Activated CD4-positive, alpha-beta T cell treated with anti-CD3 and anti-CD28 coated beads for 1 hour (primary cell): Measurements from ENCODE around the gene ANKS3.

ENCODE experiments used
- DNase-seq: peaks from one replicate; pipeline ENCODE4 v3.0.0-alpha.2; 2020

ANKS3 gene

GRCh38 chr16:4664538-4665418 lies 69.3 kb downstream of the ANKS3 start:
- peak; percentile 19 for DNase-seq

- no peak for DNase-seq
Observed at GRCh38 chr16:4663777-4664465, 70.2 kb downstream of the ANKS3 start.

GRCh38 chr16:4663465-4663776 lies 70.7 kb downstream of the ANKS3 start:
- DNase-seq, result no peak

- DNase-seq, result no peak
Observed at GRCh38 chr16:4661661-4662060, 72.4 kb downstream of the ANKS3 start.

- DNase-seq, result peak; percentile 29
Observed at GRCh38 chr16:4660454-4661007, 73.5 kb downstream of the ANKS3 start.

GRCh38 chr16:4659363-4660353 lies 74.4 kb downstream of the ANKS3 start:
- DNase-seq, result no peak

- DNase-seq, result no peak
Observed at GRCh38 chr16:4656695-4657686, 77.1 kb downstream of the ANKS3 start.

GRCh38 chr16:4656221-4656620 lies 77.8 kb downstream of the ANKS3 start:
- DNase-seq, result no peak

- no peak for DNase-seq
Observed at GRCh38 chr16:4655801-4656200, 78.3 kb downstream of the ANKS3 start.

- DNase-seq, result no peak
Observed at GRCh38 chr16:4654964-4655590, 79.0 kb downstream of the ANKS3 start.

- DNase-seq, result no peak
Observed at GRCh38 chr16:4654011-4654963, 79.8 kb downstream of the ANKS3 start.

GRCh38 chr16:4652561-4652960 lies 81.5 kb downstream of the ANKS3 start:
- no peak for DNase-seq

- no peak for DNase-seq
Observed at GRCh38 chr16:4651827-4652226, 82.2 kb downstream of the ANKS3 start.

- DNase-seq, result peak; percentile 61
Observed at GRCh38 chr16:4650443-4651074, 83.5 kb downstream of the ANKS3 start.

- no peak for DNase-seq
Observed at GRCh38 chr16:4649744-4650442, 84.2 kb downstream of the ANKS3 start.

GRCh38 chr16:4648917-4649316 lies 85.2 kb downstream of the ANKS3 start:
- no peak for DNase-seq

GRCh38 chr16:4647644-4647980 lies 86.5 kb downstream of the ANKS3 start:
- DNase-seq, result no peak

- no peak for DNase-seq
Observed at GRCh38 chr16:4646773-4647643, 87.1 kb downstream of the ANKS3 start.
